ENCODE measurements around the gene WRNIP1.

GRCh38 chr6:2758980-2759379 lies 6.2 kb upstream of the WRNIP1 start:
- TF ChIP-seq EP300 (IDR thresholded peaks at IDR 0.05; ENCODE audit: borderline replicate concordance in 1 of 2, control insufficient read depth in 1 of 2, low read depth in 2 of 2, low read length in 2 of 2) (no peak), ATF2 (IDR thresholded peaks at IDR 0.05; ENCODE audit: low read length) (no peak), CTCF (IDR thresholded peaks at IDR 0.05 in 2 of 3, conservative IDR thresholded peaks at IDR 0.05 in 1 of 3; ENCODE audit: control insufficient read depth in 2 of 3, extremely low read depth in 1 of 3, insufficient read depth in 1 of 3, low read depth in 3 of 3, low read length in 3 of 3) (no peak), POLR2AphosphoS5 (IDR thresholded peaks at IDR 0.05; ENCODE audit: low read length) (no peak), IKZF2 (IDR thresholded peaks at IDR 0.05) (no peak), BRCA1 (IDR thresholded peaks at IDR 0.05; ENCODE audit: low read depth, low read length) (no peak), YY1 (IDR thresholded peaks at IDR 0.05; ENCODE audit: low read depth, low read length) (no peak), PKNOX1 (IDR thresholded peaks at IDR 0.05) (no peak)

Data from GM12878 (cell line).